Mesenchymal stem cell (in vitro differentiated cells and primary cell): ENCODE results near the gene TUBGCP6.

Source experiments
- DNase-seq: peaks from one replicate; pipeline ENCODE4 v3.0.0-alpha.2; 2013
- H2AFZ ChIP-seq: one replicate; pipeline ENCODE4 v1.6.1; 2013; ENCODE audit warnings: low read depth, mild to moderate bottlenecking, control low read depth, inconsistent platforms, low read length, moderate library complexity
- H2AK5ac ChIP-seq: 2 replicates; pipeline ENCODE4 v1.6.1; 2013; ENCODE audit warnings: low read length, moderate library complexity, mild to moderate bottlenecking, inconsistent platforms; ENCODE audit not compliant: severe bottlenecking
- H2BK120ac ChIP-seq: one replicate; pipeline ENCODE4 v1.6.1; 2013; ENCODE audit warnings: low read depth, mild to moderate bottlenecking, inconsistent platforms, low read length, moderate library complexity
- H2BK12ac ChIP-seq, 2 experiments: one replicate each; pipeline ENCODE4 v1.6.1; 2013; ENCODE audit warnings: inconsistent platforms in 2 of 2, low read length in 2 of 2, mild to moderate bottlenecking in 2 of 2, moderate library complexity in 2 of 2, control low read depth in 1 of 2
- H2BK15ac ChIP-seq: one replicate; pipeline ENCODE4 v1.6.1; 2013; ENCODE audit warnings: mild to moderate bottlenecking, low read depth, inconsistent platforms; ENCODE audit not compliant: poor library complexity, severe bottlenecking
- H2BK5ac ChIP-seq: 2 replicates; pipeline ENCODE4 v1.6.1; 2013; ENCODE audit warnings: low read depth, mild to moderate bottlenecking, low read length, control low read depth, inconsistent platforms; ENCODE audit not compliant: poor library complexity, severe bottlenecking
- H3K14ac ChIP-seq, 2 experiments: one replicate each; pipeline ENCODE4 v1.6.1; 2013; ENCODE audit warnings: inconsistent platforms in 2 of 2, low read length in 2 of 2, control low read depth in 1 of 2, mild to moderate bottlenecking in 1 of 2, moderate library complexity in 1 of 2
- H3K18ac ChIP-seq, 2 experiments: one replicate each; pipeline ENCODE4 v1.6.1; 2013; ENCODE audit warnings: inconsistent platforms in 2 of 2, low read length in 2 of 2, control low read depth in 1 of 2, low read depth in 1 of 2, mild to moderate bottlenecking in 1 of 2
- H3K23ac ChIP-seq, 2 experiments: one replicate each; pipeline ENCODE4 v1.6.1; 2013; ENCODE audit warnings: inconsistent platforms in 2 of 2, low read length in 2 of 2, mild to moderate bottlenecking in 2 of 2, moderate library complexity in 2 of 2, control low read depth in 1 of 2
- H3K27ac ChIP-seq: 2 replicates; pipeline ENCODE4 v1.5.1; 2013; ENCODE audit warnings: mild to moderate bottlenecking, moderate library complexity, low read length, control low read depth, inconsistent platforms; ENCODE audit not compliant: poor library complexity, severe bottlenecking
- H3K27me3 ChIP-seq, 2 experiments: 2 replicates each; pipeline versions ENCODE4 v1.6.1 to v1.7.0; 2013; ENCODE audit warnings: low read length in 2 of 2, mild to moderate bottlenecking in 2 of 2, moderate library complexity in 2 of 2, control low read depth in 1 of 2, inconsistent platforms in 1 of 2; ENCODE audit not compliant: control insufficient read depth in 1 of 2, insufficient read depth in 1 of 2
- H3K36me3 ChIP-seq, 2 experiments: 2 replicates each; pipeline versions ENCODE4 v1.6.1 to v1.7.0; 2013; ENCODE audit warnings: low read length in 2 of 2, control low read depth in 1 of 2, inconsistent platforms in 1 of 2, low read depth in 1 of 2, mild to moderate bottlenecking in 1 of 2; ENCODE audit not compliant: insufficient read depth in 2 of 2, control insufficient read depth in 1 of 2
- H3K4ac ChIP-seq, 2 experiments: one replicate each; pipeline ENCODE4 v1.6.1; 2013; ENCODE audit warnings: inconsistent platforms in 2 of 2, low read length in 2 of 2, mild to moderate bottlenecking in 2 of 2, moderate library complexity in 2 of 2, control low read depth in 1 of 2, low read depth in 1 of 2
- H3K4me1 ChIP-seq: 2 replicates; pipeline ENCODE4 v1.6.1; 2013; ENCODE audit warnings: low read depth, low read length, control low read depth; ENCODE audit not compliant: control insufficient read depth, insufficient read depth
- H3K4me2 ChIP-seq: 2 replicates; pipeline ENCODE4 v1.6.1; 2013; ENCODE audit warnings: low read length, mild to moderate bottlenecking, inconsistent platforms; ENCODE audit not compliant: poor library complexity, severe bottlenecking
- H3K4me3 ChIP-seq, 2 experiments: 2 replicates each; pipeline versions ENCODE4 v1.5.1 to v1.7.0; 2013; ENCODE audit warnings: low read length in 2 of 2, mild to moderate bottlenecking in 2 of 2, control low read depth in 1 of 2, low read depth in 1 of 2; ENCODE audit not compliant: insufficient read depth in 1 of 2
- H3K79me1 ChIP-seq: replicated peaks from 2 replicates; pipeline ENCODE4 v1.6.1; 2013; ENCODE audit warnings: mild to moderate bottlenecking, control low read depth, low read length, inconsistent platforms; ENCODE audit not compliant: poor library complexity, severe bottlenecking
- H3K9ac ChIP-seq: 2 replicates; pipeline ENCODE4 v1.7.0; 2013; ENCODE audit warnings: mild to moderate bottlenecking, low read length, moderate library complexity
- H3K9me3 ChIP-seq: 2 replicates; pipeline ENCODE4 v1.7.0; 2013; ENCODE audit warnings: mild to moderate bottlenecking, low read length; ENCODE audit not compliant: control insufficient read depth
- H4K8ac ChIP-seq: one replicate; pipeline ENCODE4 v1.6.1; 2013; ENCODE audit warnings: inconsistent platforms, mild to moderate bottlenecking, low read length, moderate library complexity
- H4K91ac ChIP-seq: one replicate; pipeline ENCODE4 v1.6.1; 2013; ENCODE audit warnings: mild to moderate bottlenecking, low read length, inconsistent platforms
- WGBS: methylation state at CpG from one replicate; pipeline ENCODE4 v1.1.7; 2013; ENCODE audit warnings: mixed read lengths; 5-methylcytosine and 5-hydroxymethylcytosine counted together

TUBGCP6 gene

GRCh38 chr22:50228366-50228765, 16.5 kb downstream of the TUBGCP6 start:
- H3K18ac ChIP-seq, result no peak overlapping the region
- H3K4ac ChIP-seq, result no peak overlapping the region
- peaks cover 52 to 80% of the 10 kb centered on the region in 2 experiments for H3K36me3 ChIP-seq
- H2AK5ac ChIP-seq, result no peak overlapping the region
- no peak for DNase-seq
- no peaks in the 10 kb centered on the region for H3K9me3 ChIP-seq
- no peak overlapping the region for H4K91ac ChIP-seq
- 95% methylated on average over 9 of the region's 9 CpGs for WGBS
- H4K8ac ChIP-seq, result no peak overlapping the region
- no peak overlapping the region for H3K27ac ChIP-seq
- no peak overlapping the region for H3K9ac ChIP-seq
- no peak overlapping the region for H3K14ac ChIP-seq
- no peak overlapping the region for H3K4me2 ChIP-seq
- H3K23ac ChIP-seq, result no peak overlapping the region
- no peak overlapping the region for H2BK120ac ChIP-seq
- no peak overlapping the region for H2AFZ ChIP-seq
- no peaks in the 10 kb centered on the region for H3K4me1 ChIP-seq
- no peak overlapping the region for H2BK15ac ChIP-seq
- H2BK5ac ChIP-seq, result no peak overlapping the region
- H2BK12ac ChIP-seq, result no peak overlapping the region
- H3K4me3 ChIP-seq, result no peak overlapping the region
- H3K79me1 ChIP-seq, result peaks cover 40% of the 10 kb centered on the region
- no peaks in the 10 kb centered on the region for H3K27me3 ChIP-seq

GRCh38 chr22:50227579-50228215, 17.1 kb downstream of the TUBGCP6 start:
- Histone ChIP-seq H2BK120ac (no peak overlapping the region), H4K8ac (no peak overlapping the region), H3K9me3 (no peaks in the 10 kb centered on the region), H3K23ac (no peak overlapping the region), H3K4me3 (no peak overlapping the region), H4K91ac (no peak overlapping the region), H3K79me1 (peaks cover 36% of the 10 kb centered on the region), H3K14ac (no peak overlapping the region), H3K27me3 (no peaks in the 10 kb centered on the region), H3K4me2 (no peak overlapping the region), H3K18ac (no peak overlapping the region), H3K36me3 (peaks cover 52 to 80% of the 10 kb centered on the region in 2 experiments), H2AK5ac (no peak overlapping the region), H2BK5ac (no peak overlapping the region), H2BK12ac (no peak overlapping the region), H3K4me1 (no peaks in the 10 kb centered on the region), H3K9ac (no peak overlapping the region), H3K4ac (no peak overlapping the region), H2BK15ac (no peak overlapping the region), H2AFZ (no peak overlapping the region), H3K27ac (no peak overlapping the region)
- DNase-seq, result no peak
- WGBS, result 96% methylated on average over 25 of the region's 25 CpGs

- Histone ChIP-seq H2AK5ac (no peak overlapping the region), H3K27me3 (no peaks in the 10 kb centered on the region), H4K91ac (no peak overlapping the region), H3K36me3 (peaks cover 56 to 83% of the 10 kb centered on the region in 2 experiments), H4K8ac (no peak overlapping the region), H3K4ac (no peak overlapping the region), H3K4me2 (no peak overlapping the region), H2BK120ac (no peak overlapping the region), H3K9me3 (no peaks in the 10 kb centered on the region), H3K27ac (no peak overlapping the region), H3K79me1 (peaks cover 34% of the 10 kb centered on the region), H2BK15ac (no peak overlapping the region), H3K23ac (no peak overlapping the region), H3K14ac (no peak overlapping the region), H2AFZ (no peak overlapping the region), H3K18ac (no peak overlapping the region), H2BK5ac (no peak overlapping the region), H3K4me1 (peaks cover 2% of the 10 kb centered on the region), H3K4me3 (no peak overlapping the region), H2BK12ac (no peak overlapping the region), H3K9ac (no peak overlapping the region)
- no peak for DNase-seq
- 98% methylated on average over 18 of the region's 18 CpGs for WGBS
Measured at GRCh38 chr22:50226875-50227165, 18.0 kb downstream of the TUBGCP6 start.

- no peak for DNase-seq
- Histone ChIP-seq H2AFZ (no peak overlapping the region), H3K9me3 (no peaks in the 10 kb centered on the region), H3K79me1 (peaks cover 37% of the 10 kb centered on the region), H3K9ac (no peak overlapping the region), H3K27me3 (no peaks in the 10 kb centered on the region), H2BK12ac (no peak overlapping the region), H2AK5ac (no peak overlapping the region), H3K18ac (no peak overlapping the region), H3K4me2 (no peak overlapping the region), H2BK120ac (no peak overlapping the region), H3K23ac (no peak overlapping the region), H3K14ac (no peak overlapping the region), H2BK5ac (no peak overlapping the region), H4K91ac (no peak overlapping the region), H3K36me3 (peaks cover 61 to 88% of the 10 kb centered on the region in 2 experiments), H3K4me1 (peaks cover 2% of the 10 kb centered on the region), H2BK15ac (no peak overlapping the region), H3K27ac (no peak overlapping the region), H3K4ac (no peak overlapping the region), H3K4me3 (no peak overlapping the region), H4K8ac (no peak overlapping the region)
- WGBS, result 95% methylated on average over 27 of the region's 31 CpGs
Measured at GRCh38 chr22:50226063-50226874, 18.6 kb downstream of the TUBGCP6 start.
